ENCODE results near the gene THPO. TPM values are rescaled to one million over a fixed set of nuclear protein-coding genes. Genes with fewer than 3 reads are reported as not detected.
A peak's percentile ranks its signal among the peaks of the same experiment; 100 is the strongest.

THPO gene
- total RNA-seq, 1 donor from 2014 or later = 0.41 TPM

DNA sequence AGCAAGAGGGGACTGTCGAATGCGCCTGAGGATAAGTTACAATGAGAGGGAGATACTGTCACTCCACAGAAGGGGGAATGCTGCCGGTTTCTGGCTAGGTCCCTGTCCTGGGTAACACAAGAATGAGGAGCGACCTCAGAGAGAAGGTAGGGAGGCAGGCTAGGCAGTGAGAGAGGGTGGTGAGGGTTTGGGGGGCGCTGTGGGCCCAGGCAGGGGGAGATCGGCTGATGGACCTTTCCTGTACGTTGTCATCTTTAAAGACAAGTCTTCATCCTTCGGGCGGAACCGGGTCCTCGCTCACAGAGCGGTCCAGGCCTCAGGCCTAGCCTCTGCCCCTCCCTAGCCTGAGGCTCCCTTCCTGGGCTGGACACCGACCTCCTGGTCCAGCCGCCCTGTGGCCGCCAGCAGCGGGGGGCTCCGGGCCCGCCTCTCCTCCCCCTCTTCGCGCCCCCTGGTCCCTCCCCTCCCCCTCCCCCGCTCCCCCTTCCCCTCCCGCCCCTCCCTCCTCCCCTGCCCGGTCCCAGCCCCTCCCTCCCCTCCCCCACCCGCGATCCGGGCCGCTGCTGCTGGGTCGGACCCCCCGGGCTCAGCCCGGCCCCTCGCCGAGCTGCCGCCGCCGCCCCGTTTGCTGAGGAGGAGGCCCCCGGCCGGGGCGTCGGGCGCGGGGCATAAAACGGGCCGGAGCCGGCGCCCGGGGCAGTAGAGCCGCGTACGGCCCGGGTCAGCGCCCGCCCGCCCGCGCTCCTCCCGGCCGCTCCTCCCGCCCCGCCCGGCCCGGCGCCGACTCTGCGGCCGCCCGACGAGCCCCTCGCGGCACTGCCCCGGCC is 1.6 kb upstream of the THPO start, which contains the start of gene CHRD:
Gene CHRD (plus strand): TSS at position 697 of the 827 bp plus-strand sequence. CDS start 265 bp downstream, outside the sequence.
- no peak within 1 kb of the TSS for H3K27ac Mint-ChIP-seq
- H3K4me3 Mint-ChIP-seq = peak within 1 kb of the TSS; percentile 85
- DNase-seq (ENCODE audit: extremely low spot score, unreplicated experiment) = no peak
- H3K4me1 Mint-ChIP-seq (ENCODE audit: unreplicated experiment) = peaks cover 27% of the 10 kb centered on the region
- peaks cover 55% of the 10 kb centered on the region for H3K27me3 Mint-ChIP-seq
- TF ChIP-seq, protein P1, sequence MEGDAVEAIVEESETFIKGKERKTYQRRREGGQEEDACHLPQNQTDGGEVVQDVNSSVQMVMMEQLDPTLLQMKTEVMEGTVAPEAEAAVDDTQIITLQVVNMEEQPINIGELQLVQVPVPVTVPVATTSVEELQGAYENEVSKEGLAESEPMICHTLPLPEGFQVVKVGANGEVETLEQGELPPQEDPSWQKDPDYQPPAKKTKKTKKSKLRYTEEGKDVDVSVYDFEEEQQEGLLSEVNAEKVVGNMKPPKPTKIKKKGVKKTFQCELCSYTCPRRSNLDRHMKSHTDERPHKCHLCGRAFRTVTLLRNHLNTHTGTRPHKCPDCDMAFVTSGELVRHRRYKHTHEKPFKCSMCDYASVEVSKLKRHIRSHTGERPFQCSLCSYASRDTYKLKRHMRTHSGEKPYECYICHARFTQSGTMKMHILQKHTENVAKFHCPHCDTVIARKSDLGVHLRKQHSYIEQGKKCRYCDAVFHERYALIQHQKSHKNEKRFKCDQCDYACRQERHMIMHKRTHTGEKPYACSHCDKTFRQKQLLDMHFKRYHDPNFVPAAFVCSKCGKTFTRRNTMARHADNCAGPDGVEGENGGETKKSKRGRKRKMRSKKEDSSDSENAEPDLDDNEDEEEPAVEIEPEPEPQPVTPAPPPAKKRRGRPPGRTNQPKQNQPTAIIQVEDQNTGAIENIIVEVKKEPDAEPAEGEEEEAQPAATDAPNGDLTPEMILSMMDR (conservative IDR thresholded peaks at IDR 0.05) = no peak
- no peaks in the 10 kb centered on the region for H3K9me3 Mint-ChIP-seq
- H3K36me3 Mint-ChIP-seq = no peaks in the 10 kb centered on the region

DNA sequence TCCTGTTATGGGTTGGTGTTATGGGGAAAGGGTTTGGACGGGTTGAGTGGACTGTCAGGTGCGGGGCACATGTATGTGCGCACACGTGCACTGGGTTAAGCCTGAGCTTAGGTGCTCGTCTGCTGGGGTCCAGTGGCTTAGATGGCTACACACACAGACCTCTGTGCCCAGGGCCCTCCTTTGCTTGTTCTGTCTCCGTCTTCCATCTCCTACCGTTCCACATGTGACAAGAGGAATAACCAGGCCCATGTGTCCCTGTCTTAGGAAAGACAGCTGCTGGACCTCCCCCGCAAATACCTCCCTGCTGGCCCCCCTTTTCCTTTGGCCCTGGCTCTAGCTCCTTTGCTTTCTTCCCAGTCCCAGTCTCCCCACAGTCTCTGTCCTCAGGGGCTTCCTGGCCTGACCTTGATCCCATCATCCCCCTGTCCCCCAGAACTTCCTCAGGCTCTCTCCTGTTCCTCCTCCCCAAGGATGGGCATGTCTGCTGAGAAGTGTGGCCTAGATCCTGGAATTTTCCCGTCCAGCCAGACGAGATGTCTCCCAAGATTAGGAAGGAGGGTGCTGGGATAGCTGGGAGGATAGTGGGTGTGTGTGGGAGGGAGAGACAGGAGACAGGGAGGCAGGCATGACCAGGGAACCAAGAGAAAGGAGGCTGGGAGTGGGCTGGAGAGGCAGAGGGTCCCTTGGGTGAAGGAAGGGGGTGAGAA is 797 bp upstream of the THPO start:
- no peak for DNase-seq (ENCODE audit: extremely low spot score, unreplicated experiment)
- TF ChIP-seq, protein P1 (conservative IDR thresholded peaks at IDR 0.05) = no peak
- Mint-ChIP-seq H3K36me3 (no peaks in the 10 kb centered on the region), H3K4me3 (peak overlapping the region; percentile 85), H3K9me3 (no peaks in the 10 kb centered on the region), H3K27me3 (peaks cover 53% of the 10 kb centered on the region), H3K27ac (no peak overlapping the region), H3K4me1 (ENCODE audit: unreplicated experiment) (peaks cover 27% of the 10 kb centered on the region)

DNA sequence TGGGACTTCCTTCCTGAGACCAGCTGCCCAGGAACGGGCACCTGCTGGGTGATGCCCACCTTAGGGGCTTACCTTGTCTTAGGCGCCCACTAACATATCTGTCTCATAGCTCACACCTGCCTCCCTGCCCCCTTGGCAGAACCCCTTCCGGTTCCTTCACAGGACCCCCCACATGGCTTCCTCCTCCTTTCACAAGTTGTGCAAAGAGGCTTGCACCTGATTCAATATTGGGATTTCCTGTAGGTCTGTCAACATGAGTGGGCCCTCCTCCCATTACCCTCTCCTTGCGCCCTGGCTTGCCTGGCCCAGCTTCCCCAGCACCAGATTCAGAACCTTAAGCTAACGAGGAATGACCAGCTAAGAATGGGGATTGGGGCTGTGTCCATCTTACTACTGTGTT is 633 bp downstream of the THPO start:
- Mint-ChIP-seq H3K27ac (no peak overlapping the region), H3K27me3 (peaks cover 47% of the 10 kb centered on the region)

DNA sequence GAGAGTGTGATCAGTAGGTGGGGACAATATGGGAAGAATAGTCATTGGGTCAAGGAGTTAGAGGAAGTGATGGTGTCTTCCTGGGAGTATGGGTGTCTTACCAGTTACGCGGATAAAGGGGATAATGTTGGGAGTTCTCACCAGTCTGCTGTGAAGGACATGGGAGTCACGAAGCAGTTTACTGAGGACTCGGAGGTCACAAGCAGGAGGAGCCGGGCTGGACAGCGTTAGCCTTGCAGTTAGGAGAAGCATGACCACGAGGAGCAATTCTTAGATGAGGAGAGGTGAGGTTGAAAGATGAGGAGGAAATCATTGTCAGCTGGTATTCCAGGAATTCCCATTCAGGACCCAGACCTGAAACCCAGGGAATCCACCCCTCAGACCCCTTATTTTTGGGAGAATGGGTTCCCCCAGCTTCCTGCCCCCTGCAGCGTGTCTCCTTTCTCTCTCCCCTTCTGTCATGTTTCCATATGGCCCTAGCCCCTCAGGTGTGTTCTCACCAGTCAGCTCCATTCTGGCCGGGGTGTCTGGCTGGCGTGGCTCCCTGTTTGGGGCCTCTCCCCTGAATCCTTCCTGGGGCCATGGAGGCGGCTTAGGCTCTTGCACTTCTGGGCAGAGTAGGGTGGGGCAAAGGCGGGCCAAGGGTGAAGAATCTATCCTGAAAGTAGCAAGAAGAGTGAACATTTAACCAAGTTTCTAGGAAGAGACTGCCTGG is 2.1 kb downstream of the THPO start:
- H3K9me3 Mint-ChIP-seq = no peaks in the 10 kb centered on the region
- peaks cover 41% of the 10 kb centered on the region for H3K4me1 Mint-ChIP-seq (ENCODE audit: unreplicated experiment)
- peaks cover 37% of the 10 kb centered on the region for H3K27me3 Mint-ChIP-seq
- H3K36me3 Mint-ChIP-seq = peaks cover 3% of the 10 kb centered on the region
- H3K27ac Mint-ChIP-seq = no peak overlapping the region
- TF ChIP-seq, protein P1 (conservative IDR thresholded peaks at IDR 0.05) = no peak
- no peak for DNase-seq (ENCODE audit: extremely low spot score, unreplicated experiment)
- peak overlapping the region; percentile 3 for H3K4me3 Mint-ChIP-seq

More for the DNA sequence above, 633 bp downstream of the THPO start:
- Mint-ChIP-seq H3K9me3 (no peaks in the 10 kb centered on the region), H3K36me3 (no peaks in the 10 kb centered on the region), H3K4me3 (peak overlapping the region; percentile 51), H3K4me1 (ENCODE audit: unreplicated experiment) (peaks cover 29% of the 10 kb centered on the region)
- TF ChIP-seq, protein P1 (conservative IDR thresholded peaks at IDR 0.05) = no peak
- DNase-seq (ENCODE audit: extremely low spot score, unreplicated experiment) = no peak

DNA sequence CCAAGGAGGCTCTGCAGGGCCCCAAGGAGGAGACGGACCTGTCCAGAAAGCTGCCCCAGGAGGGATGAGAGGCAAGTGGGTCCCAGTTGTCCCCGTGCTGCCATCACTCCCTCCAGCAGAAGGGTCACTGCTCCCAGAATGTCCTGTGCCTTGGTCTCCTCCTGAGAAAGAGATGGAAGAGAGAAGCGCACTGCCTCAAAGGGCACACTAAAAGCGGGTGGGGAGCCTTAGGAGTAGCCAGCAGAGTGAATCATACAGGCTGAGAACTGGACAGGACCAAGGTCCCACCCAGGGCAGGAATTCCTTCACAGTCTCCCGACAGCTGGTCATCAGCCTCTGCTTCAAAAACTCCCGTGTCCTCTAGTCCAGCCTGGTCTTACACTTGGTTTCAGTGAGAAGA is 4.6 kb downstream of the THPO start:
- Mint-ChIP-seq H3K4me1 (ENCODE audit: unreplicated experiment) (peaks cover 31% of the 10 kb centered on the region), H3K9me3 (no peaks in the 10 kb centered on the region), H3K36me3 (peaks cover 18% of the 10 kb centered on the region), H3K27me3 (peaks cover 24% of the 10 kb centered on the region), H3K4me3 (no peak overlapping the region), H3K27ac (no peak overlapping the region)
- TF ChIP-seq, protein P1 (conservative IDR thresholded peaks at IDR 0.05) = no peak
- no peak for DNase-seq (ENCODE audit: extremely low spot score, unreplicated experiment)

Measured in type B pancreatic cell (in vitro differentiated cells).